Peyer's patch (tissue), 4 donors: ENCODE results near the gene PPP1R3C.

Source experiments
- POLR2A ChIP-seq, 2 donors: fragments of 450-650 bp; IDR thresholded peaks; one replicate each; pipeline ENCODE4 v1.5.1; 2017; ENCODE audit warnings: antibody characterized with exemption in 2 of 2, mild to moderate bottlenecking in 2 of 2, moderate library complexity in 2 of 2
- TF ChIP-seq, protein P1 (sequence below), 6 experiments: fragments of 450-650 bp in 4 of 6; fragments of 200-600 bp in 2 of 6; sonication (generic) in 1 of 6; IDR thresholded peaks; one replicate each; pipeline ENCODE4 v1.5.1; 2017 to 2019; ENCODE audit warnings: antibody characterized with exemption in 6 of 6, mild to moderate bottlenecking in 3 of 6, moderate library complexity in 1 of 6

DNA sequence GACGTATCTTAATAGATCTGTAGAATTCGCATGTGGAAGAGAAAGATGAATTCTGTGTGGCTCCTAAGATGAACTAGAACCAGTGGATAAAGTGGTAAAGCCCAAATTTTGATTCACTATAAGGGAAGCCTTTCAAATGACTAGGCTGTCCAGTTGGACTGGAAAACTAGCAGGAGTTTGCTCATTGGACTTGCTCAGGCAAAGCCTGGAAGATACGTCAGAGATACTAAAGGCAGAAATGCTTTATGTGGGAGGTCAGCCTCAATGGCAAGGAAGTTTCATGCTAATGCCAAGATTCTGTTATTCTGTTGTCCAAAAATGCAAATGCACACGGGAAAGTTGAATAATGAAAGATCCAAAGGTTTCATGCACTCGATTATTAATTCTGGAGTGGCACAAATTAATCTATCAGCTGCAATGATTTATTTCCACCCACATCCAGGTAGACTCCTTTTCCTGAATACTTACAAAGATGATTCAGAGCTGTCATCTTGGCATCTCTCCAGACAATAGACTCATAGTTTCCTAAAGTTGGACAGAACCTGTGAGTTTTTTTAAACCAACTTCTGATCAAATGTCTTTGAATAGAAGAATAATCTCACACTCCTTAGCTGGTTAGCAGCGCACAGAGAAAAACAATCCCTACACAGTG is 20.5 kb upstream of the PPP1R3C start:
- no peak for TF ChIP-seq POLR2A (IDR thresholded peaks at IDR 0.05)
- TF ChIP-seq, protein P1, sequence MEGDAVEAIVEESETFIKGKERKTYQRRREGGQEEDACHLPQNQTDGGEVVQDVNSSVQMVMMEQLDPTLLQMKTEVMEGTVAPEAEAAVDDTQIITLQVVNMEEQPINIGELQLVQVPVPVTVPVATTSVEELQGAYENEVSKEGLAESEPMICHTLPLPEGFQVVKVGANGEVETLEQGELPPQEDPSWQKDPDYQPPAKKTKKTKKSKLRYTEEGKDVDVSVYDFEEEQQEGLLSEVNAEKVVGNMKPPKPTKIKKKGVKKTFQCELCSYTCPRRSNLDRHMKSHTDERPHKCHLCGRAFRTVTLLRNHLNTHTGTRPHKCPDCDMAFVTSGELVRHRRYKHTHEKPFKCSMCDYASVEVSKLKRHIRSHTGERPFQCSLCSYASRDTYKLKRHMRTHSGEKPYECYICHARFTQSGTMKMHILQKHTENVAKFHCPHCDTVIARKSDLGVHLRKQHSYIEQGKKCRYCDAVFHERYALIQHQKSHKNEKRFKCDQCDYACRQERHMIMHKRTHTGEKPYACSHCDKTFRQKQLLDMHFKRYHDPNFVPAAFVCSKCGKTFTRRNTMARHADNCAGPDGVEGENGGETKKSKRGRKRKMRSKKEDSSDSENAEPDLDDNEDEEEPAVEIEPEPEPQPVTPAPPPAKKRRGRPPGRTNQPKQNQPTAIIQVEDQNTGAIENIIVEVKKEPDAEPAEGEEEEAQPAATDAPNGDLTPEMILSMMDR (IDR thresholded peaks at IDR 0.05): no peak
